HG03159 (cell line): ENCODE data around the gene TBX2.
"Not testable (repeated sequence)": the region's sequence is repeated elsewhere in the genome, so short reads cannot be mapped to it uniquely, and the experiment has no call there.

Experiments used
- ATAC-seq: cut with Tn5 transposase; IDR thresholded peaks from one replicate; pipeline ENCODE4 v1.9.1; 2021; ENCODE audit warnings: mild to moderate bottlenecking, moderate library complexity; ENCODE audit not compliant: unreplicated experiment

TBX2 gene

GRCh38 chr17:61399131-61400065 is at the start of gene TBX2:
Gene TBX2 (plus strand): TSS chr17:61399843. CDS start chr17:61400177, 334 bp downstream.
- ATAC-seq: no peak

- ATAC-seq: no peak
These were observed 47.8 kb upstream of the TBX2 start for GRCh38 chr17:61351745-61352407.

- ATAC-seq: no peak
These were observed 47.3 kb upstream of the TBX2 start for GRCh38 chr17:61352408-61352770.

- ATAC-seq: no peak
These were observed 46.7 kb upstream of the TBX2 start for GRCh38 chr17:61352781-61353491.

GRCh38 chr17:61353615-61354014 is 46.0 kb upstream of the TBX2 start:
- ATAC-seq: no peak

GRCh38 chr17:61354895-61355874 is 44.5 kb upstream of the TBX2 start:
- ATAC-seq: no peak

- not testable (repeated sequence) for ATAC-seq
These were observed 42.6 kb upstream of the TBX2 start for GRCh38 chr17:61357061-61357460.

- not testable (repeated sequence) for ATAC-seq
These were observed 40.1 kb upstream of the TBX2 start for GRCh38 chr17:61359513-61359912.

- ATAC-seq: no peak
These were observed 39.2 kb upstream of the TBX2 start for GRCh38 chr17:61360318-61360943.

- no peak for ATAC-seq
These were observed 38.6 kb upstream of the TBX2 start for GRCh38 chr17:61361084-61361483.

- no peak for ATAC-seq
These were observed 37.2 kb upstream of the TBX2 start for GRCh38 chr17:61362396-61362795.

GRCh38 chr17:61362852-61363600 is 36.6 kb upstream of the TBX2 start:
- ATAC-seq: no peak

GRCh38 chr17:61363601-61364462 is 35.8 kb upstream of the TBX2 start:
- ATAC-seq: no peak

GRCh38 chr17:61364463-61364846 is 35.2 kb upstream of the TBX2 start:
- ATAC-seq: no peak

- no peak for ATAC-seq
These were observed 33.4 kb upstream of the TBX2 start for GRCh38 chr17:61366076-61366714.

GRCh38 chr17:61366715-61367413 is 32.8 kb upstream of the TBX2 start:
- ATAC-seq: no peak
